NCI-H1092 treated with DMSO at 0.1 percent for 48 hours (cell line): Measurements from ENCODE around the gene NAB2.
"Not testable (repeated sequence)": the region's sequence is repeated elsewhere in the genome, so short reads cannot be mapped to it uniquely, and the experiment has no call there.

Experiments used
- DNase-seq: peaks from one replicate; lab custom pipeline; 2025; lab: John Stamatoyannopoulos, UW

NAB2 gene

DNA sequence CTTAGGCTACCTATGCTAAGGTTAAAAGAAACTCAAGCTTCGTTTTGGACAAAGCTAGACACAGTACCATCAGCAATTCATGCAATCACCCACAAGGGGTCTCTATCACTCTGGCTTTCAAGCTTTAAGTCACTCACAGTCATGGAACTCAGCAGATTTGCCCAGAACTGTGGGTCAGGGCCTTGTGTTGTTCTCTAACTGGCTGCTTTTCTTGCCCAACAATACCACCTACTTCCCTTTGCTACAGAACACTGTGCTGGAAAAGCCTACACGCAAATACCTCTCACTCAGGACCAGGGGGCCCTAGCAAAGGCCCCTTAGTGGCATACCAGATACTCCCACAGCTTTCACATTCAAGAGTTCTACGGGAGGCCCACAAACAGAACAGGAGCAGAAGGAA lies 19.4 kb upstream of the NAB2 start:
- peak; percentile 50 for DNase-seq

DNA sequence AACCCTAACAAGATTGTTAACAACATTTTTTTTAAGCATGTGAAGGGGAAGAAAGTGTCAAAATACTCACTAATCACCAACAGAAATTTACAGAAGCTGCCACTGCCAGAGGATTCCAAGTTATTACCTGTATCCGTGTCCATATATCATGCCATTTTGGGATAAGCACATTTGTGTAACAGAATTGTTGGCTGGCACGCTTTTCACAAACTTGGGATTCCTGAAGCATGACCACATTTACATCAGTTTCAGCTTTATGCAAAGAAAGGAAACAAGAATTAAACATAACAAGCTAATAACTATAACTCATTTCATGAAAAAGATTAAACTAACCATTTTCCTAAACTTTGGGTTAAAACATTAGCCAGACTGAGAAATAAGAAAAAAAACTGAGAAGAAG lies 16.3 kb upstream of the NAB2 start:
- no peak for DNase-seq

DNA sequence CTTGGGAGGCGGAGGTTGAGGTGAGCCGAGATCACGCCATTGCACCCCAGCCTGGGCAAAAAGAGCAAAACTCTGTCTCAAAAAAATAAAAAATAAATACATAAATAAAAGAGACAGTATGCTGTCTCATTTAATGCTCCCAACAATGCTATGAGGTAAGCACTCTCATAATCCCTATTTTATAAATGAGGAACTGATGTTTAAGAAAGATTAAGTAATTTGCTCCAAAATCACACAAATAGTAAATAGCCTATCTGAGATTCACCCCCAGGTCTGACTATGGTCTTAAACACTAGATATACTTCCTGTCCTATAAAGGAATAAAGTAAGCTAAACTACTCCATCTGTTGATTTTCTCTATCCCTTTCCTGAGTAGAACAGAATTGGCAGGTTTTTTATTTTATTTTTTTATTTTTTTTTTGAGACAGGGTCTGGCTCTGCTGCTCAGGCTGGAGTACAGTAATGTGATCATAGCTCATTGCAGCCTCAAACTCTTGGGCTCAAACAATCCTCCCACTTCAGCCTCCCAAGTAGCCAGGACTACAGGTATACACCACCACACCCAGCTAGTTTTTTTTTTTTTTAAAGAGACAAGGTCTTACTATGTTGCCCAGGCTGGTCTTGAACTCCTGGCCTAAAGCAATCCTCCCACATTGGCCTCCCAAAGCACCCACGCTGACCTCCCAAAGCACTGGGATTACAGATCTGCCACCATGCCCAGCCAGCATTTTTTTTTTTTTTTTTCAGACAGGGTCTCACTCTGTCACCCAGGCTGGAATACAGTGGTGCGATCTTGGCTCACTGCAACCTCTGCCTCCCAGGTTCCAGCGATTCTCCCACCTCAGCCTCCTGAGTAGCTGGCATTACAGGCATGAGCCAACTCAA lies 15.1 kb upstream of the NAB2 start:
- DNase-seq, result not testable (repeated sequence)

DNA sequence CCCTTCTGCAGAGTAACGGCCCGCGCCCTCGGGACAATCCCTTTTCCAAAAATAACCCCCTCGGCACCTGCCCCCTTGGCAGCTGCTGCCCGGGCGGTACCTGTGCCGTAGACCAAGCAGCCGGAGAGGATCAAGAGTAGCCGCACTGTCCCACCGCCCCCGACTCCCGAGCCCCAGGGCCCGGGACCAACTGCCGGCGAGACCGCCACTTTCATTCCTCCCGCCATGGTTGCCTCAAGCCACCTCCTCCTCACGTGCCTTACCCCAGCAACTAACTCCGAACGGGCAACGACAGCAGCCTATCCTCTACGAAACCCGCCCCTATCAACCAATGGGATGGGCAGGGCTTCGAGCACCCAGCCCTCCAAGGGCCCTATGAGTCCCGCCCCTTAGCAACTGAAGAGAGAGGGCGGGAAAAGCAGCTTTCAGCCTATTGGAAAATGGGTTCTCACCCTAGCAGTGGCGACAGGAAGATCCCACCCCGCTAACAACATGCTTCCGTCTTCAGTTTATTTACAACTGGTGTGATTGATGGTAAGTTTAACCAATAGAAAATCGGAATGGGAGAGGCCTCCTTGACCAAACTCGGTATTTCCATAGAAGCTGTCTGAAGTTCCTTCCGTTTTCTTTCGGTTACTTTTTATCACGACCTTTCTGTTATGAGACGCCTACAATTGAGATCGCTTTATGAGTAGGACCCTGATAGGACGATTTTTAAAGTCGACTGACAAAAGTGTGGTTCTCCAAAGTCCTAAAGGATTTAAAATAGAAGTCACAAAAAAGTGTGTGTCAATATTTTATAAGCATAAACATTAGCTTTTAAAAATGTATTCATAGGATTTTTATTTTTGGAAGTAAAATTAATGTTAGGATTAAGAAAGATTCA lies 10.2 kb upstream of the NAB2 start, which contains the start of gene NEMP1:
Gene NEMP1, minus strand, starts transcription at position 273 of the 886 bp plus-strand sequence. Its CDS starts 46 bp downstream, at position 227.
- peak; percentile 99 for DNase-seq

DNA sequence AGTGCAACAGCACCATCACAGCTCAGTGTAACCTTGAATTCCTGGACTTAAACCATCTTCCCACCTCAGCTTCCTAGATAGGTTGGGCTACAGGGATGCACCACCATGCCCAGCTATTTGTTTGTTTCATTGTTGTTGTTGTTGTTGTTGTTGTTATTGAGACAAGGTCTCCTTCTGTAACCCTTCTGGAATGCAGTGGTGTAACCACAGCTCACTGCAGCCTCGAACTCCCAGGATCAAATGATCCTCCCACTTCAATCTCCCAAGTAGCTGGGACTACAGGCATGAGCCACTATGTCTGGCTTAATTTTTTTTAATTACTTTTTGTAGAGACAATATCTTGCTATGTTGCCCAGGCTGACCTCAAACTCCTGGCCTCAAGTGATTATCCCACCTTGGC lies 9.1 kb upstream of the NAB2 start:
- DNase-seq, result no peak

DNA sequence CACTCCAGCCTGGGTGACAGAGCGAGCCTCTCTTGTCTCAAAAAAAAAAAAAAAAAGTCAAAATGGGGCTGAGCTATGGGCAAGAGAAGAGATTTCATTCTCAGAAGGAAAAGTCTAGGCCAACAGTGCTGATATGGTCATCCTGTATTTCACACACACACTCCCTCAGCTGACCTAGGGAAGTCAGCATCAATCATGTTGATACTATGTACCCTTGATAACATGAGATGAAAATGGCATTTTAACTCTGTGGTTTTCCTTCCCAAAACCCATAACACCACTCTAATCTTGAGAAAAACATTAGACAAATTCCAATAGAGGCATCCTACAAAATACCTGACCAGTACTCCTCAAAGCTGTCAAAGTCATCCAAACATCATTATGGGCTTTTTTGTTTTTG lies 8.1 kb upstream of the NAB2 start:
- no peak for DNase-seq

DNA sequence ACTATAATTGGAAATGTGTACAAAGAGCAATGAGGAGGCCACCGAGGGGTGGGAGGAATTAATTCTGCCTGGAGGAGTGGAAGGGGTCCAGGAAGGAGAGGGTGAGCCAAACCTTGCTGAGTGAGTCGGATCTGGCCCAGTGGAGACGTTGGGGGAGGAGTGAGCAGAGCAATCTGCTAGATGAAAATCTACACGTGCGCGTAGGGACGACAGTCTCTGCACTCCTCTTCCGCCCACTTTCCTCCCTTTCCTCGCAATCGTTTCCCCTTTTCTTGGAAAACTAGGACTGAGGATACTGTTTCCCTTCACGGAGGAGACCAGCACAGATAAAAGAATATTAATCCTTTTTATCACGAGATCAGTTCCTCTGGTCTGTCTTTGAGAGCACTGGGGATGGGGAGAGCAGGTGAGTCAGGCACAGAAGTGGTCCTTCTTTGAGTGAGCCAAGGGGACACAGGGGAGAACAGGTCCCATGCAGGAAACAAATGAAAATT lies 2.9 kb upstream of the NAB2 start:
- no peak for DNase-seq

DNA sequence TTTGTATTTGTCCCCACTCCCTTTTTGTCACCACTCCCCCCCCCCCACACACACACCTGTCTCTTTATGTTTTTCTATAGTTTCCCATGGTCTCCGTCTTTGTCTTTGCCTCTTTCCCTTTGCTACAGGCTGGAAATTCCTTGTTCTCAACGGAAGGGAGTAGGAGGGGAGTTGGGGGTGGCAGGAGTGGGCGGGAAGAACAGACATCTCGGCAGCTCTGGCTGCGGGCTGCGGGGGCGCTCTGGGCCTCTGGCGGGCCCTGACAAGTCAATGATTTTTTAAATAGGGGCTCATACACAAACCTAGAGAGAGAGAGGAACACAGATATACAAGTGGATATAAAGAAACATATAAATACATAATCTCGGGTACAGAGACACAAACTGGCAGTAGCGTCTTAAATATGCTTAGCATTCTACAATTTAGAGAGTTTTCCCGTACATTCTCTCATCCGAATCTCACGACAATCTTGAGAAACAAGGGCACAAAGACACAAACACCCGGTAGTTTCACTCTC lies 2.4 kb upstream of the NAB2 start:
- peak; percentile 8 for DNase-seq

DNA sequence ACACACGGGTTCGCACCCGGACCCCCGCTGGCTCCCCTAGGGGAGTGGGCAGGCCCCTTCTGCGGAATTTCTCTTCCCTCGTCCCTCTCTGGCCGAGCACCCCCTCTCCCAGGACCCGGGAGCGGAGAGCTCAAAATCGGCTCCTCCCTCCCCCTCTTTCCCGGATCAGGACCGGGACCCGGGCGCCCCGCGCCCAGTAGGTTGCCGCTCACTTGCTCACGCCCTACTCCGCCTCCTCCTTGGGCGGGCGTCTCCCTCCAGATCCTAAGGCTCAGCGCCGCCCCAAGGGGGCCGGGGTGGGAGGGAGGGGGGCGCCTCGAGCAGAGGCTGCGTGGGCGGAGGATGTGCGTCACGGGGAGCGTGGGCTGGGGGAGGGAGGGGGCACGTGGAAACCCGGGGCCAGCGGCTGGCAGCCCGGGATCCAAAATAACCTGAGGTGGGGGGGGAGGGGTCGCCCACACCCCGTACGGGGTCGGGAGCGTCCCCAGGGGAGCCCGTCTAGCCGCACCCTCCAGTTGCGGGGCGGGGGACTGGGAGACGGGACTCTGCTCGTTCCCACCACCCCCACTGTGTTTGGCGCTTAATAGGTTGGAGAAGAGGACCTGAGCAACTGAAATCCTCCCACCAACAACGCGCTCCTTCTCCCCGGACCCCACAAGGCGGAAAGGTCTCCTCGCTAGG lies 1.8 kb upstream of the NAB2 start:
- no peak for DNase-seq

DNA sequence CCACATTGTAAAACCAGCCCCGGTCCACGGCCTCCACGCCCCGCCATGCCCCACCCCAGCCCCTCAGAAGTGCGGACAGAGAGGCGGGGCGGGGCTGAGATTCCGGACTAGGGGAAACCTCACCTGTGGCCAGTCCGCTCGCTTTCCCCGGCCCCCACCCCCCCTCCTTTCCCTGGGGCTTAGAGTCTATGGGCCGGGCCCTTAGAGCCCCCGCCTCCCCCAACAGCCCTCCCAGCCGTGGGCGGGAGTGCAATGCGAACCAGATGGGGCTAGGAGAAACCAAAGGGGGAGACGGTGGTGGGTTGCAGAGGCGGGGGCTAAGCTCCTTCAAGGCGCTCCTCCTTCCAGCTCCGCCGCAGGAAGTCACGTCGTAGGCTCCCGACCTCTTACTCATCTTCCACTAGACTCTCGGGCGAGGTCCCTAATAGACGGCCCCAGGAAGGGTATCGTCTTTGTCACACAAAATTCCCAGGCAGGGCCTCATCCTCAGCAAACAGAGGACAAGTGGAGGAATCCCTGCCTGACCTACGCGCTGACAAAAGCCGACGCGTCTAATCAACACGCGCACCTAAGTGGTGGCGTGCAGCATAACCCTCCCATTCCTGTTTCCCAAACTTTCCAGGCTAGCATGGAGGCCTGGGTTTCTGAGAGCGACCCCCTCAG lies 1.1 kb upstream of the NAB2 start:
- no peak for DNase-seq

DNA sequence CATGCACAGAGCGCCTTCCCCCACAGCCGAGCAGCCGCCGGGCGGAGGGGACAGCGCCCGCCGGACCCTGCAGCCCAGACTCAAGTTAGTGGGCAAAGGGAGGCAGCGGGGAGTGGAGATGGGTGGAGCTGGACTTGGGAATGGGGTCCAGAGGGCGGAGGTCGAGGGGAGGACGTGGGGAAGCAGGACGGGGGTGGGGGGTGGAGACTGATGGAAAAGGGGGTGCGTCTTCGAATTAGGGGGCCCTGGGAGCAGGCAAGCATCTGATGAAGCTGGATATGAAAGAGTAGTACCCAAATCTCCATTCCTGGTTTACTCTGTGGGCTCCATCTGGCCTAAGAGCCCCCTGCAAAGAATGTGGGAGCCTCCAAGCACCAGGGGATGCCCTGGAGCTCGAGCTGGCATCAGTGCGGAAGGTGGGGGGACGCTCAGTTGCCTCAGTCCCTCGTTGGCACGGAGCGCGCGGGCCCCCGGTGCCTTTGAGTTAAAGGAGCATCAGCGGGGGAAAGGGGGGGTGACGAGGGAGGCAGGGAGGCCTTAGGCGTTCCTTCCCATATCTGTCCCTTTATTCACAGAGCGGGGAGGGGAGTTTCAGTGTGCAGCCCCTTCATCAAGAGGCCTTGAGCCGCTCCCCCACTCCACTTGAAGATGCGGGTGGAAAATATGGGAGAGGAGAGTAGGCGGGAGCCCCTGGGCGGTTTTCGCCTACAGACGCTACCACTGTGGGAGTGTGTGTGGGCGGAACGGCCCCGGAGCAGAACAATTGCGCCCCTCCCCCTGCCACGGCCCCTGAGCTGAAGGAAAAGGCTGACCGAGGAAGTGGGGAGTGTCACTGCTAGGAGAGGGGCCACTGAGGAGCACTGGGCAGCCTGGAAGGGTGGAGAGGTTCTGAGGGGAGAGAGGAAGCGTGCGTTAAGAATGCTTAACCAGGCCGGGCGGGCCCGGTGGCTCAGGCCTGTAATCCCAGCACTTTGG lies 644 bp downstream of the NAB2 start:
- DNase-seq, result no peak

DNA sequence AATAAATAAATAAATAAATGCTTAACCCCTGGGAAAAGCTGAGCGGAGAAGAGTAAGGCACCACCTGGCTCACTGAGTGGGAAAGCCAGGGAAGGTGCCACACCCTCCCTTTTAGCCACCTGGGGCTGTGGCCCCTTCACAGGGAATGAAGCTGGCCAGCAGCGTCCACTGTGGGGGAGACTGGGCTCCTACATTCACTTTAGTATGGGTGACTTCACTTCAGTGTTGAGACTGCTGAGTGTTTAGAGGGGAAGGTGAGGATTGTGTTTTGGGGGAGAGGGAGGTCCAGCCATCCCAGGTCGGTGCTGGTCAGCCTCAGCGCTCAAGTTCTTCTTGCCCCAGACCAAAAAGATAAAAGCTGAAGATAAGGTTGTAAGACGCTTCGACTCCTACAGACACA lies 1.6 kb downstream of the NAB2 start:
- DNase-seq, result no peak

DNA sequence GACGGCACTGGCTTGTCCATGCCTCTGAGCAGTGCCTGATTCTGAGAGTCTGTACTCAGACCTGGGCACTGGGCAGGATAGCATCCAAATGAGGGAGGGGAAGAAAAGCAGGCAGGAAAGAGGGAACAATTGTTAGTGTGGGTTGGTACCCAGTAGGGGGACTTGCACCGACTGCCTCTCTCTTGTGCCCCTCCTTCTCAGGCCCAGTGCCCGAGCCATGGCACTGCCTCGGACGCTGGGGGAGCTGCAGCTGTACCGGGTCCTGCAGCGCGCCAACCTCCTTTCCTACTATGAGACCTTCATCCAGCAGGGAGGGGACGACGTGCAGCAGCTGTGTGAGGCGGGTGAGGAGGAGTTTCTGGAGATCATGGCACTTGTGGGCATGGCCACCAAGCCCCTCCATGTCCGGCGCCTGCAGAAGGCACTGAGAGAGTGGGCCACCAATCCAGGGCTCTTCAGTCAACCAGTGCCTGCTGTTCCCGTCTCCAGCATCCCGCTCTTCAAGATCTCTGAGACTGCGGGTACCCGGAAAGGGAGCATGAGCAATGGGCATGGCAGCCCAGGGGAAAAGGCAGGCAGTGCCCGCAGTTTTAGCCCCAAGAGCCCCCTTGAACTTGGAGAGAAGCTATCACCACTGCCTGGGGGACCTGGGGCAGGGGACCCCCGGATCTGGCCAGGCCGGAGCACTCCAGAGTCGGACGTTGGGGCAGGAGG lies 2.2 kb downstream of the NAB2 start:
- no peak for DNase-seq

DNA sequence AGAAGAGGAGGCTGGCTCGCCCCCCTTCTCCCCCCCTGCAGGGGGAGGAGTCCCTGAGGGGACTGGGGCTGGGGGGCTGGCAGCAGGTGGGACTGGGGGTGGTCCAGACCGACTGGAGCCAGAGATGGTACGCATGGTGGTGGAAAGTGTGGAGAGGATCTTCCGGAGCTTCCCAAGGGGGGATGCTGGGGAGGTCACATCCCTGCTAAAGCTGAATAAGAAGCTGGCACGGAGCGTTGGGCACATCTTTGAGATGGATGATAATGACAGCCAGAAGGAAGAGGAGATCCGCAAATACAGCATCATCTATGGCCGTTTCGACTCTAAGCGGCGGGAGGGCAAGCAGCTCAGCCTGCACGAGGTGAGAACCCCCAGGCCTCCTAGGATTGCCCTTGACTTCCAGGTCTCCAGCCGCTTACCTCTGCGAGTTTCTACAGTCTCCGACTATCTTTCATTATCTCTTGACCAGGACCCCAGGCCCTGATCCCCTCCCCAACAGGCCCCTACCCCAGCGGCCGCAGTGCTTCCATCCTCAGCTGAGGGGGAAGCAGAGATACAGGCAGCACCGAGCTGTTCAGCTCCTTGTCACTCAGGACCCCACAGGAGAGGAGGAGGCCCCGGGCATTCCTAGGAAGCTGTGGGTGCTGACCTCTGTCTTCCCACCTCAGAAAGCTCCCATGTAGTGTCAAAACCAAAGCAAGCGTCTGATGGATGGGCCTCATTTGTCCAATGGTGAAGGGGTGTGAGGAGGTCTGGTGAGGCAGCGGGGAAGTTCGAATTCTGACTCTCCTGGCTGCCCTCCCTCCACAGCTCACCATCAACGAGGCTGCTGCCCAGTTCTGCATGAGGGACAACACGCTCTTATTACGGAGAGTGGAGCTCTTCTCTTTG lies 3.0 kb downstream of the NAB2 start:
- no peak for DNase-seq

DNA sequence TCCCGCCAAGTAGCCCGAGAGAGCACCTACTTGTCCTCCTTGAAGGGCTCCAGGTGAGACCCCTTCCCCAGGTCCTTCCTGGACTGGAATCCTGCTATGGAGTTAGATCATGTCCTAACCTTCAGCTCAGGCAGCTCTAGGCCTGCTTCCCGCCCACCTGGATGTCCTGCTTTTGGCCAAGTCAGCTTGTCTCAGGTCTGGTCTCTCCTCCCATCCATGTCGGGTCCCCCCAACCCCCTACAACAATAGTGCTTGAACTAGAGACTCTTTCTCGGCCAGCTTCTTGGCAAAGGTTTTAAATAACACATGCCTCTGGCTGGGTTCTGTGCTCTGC lies 3.6 kb downstream of the NAB2 start:
- DNase-seq, result no peak

DNA sequence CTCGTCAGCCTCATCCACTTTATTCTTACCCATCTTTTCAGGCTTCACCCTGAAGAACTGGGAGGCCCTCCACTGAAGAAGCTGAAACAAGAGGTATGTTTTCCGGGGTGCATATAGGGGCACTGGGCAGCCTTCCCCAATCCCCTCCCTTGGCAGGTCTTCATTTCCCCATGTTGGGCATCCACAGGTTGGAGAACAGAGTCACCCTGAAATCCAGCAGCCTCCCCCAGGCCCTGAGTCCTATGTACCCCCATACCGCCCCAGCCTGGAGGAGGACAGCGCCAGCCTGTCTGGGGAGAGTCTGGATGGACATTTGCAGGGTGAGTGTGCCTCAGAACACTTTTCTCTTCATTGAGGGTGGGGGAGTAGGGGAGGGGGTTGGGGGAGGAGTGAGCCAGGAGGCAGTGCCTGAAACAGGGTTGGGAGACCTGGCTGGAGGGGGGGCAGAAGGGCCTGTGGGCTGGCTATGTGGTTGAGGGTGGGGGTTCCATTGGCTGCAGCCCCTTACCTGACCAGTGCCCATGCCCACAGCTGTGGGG lies 4.0 kb downstream of the NAB2 start:
- DNase-seq, result no peak

DNA sequence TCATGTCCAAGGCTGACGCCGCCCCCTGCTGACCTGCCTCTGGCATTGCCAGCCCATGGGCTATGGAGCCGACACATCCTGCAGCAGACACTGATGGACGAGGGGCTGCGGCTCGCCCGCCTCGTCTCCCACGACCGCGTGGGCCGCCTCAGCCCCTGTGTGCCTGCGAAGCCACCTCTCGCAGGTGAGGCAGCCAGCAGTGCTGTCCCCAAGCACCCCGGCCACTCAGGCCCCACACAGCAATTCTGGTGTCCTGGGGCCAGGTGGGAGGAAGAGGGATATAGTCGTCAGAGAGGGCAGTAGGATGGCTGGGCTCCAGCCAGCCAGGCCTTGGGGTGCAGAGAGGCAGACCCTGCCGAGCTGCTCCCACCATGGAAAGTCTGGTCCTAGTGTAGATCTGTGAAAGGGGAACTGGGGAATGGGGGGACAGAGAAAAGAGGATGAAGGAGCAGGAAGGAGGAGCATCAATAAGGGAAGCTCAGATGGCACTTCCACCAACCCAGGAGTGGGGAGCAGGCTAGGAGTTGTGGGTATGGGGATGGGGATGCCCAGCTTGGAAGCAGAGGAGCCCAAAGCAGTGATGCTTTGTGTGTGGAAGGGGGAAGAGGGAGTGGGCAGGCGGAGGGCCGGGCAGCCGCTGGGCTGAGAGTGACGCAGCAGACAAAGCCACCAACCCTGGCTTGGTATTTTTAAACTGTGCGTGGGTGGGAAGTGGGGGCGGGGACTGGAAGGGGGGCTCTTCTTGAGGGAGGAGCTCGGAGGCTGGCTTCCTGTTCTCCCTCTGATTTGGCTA lies 4.7 kb downstream of the NAB2 start:
- DNase-seq, result no peak
